ENCODE data around the gene ENOX1. TPM values are rescaled to one million over a fixed set of nuclear protein-coding genes. Genes with fewer than 3 reads are reported as not detected.

ENOX1 gene
- total RNA-seq, 4 donors from 2014 or later: 0.25 to 0.52 (median 0.33) TPM

GRCh38 chr13:43291287-43292060, 495.3 kb downstream of the ENOX1 start:
- 84% methylated on average over 5 of the region's 5 CpGs for WGBS
- no peaks in the 10 kb centered on the region for H3K9me3 ChIP-seq
- DNase-seq (ENCODE audit: low spot score in 2 of 2): no peak
- H3K36me3 ChIP-seq: no peaks in the 10 kb centered on the region
- H3K4me1 ChIP-seq: no peaks in the 10 kb centered on the region
- H3K27me3 ChIP-seq: no peaks in the 10 kb centered on the region
- no peak overlapping the region for H3K27ac ChIP-seq
- H3K4me3 ChIP-seq: no peak overlapping the region
- TF ChIP-seq POLR2A (IDR thresholded peaks at IDR 0.05) (no peak), CTCF (IDR thresholded peaks at IDR 0.05) (no peak), EP300 (IDR thresholded peaks at IDR 0.05) (no peak), POLR2AphosphoS5 (IDR thresholded peaks at IDR 0.05) (no peak)

GRCh38 chr13:43289470-43290255, 497.1 kb downstream of the ENOX1 start:
- no peaks in the 10 kb centered on the region for H3K36me3 ChIP-seq
- TF ChIP-seq EP300 (IDR thresholded peaks at IDR 0.05) (no peak), POLR2A (IDR thresholded peaks at IDR 0.05) (no peak), CTCF (IDR thresholded peaks at IDR 0.05) (no peak), POLR2AphosphoS5 (IDR thresholded peaks at IDR 0.05) (no peak)
- WGBS: 62% methylated on average over 6 of the region's 6 CpGs
- no peak overlapping the region for H3K4me3 ChIP-seq
- H3K27me3 ChIP-seq: no peaks in the 10 kb centered on the region
- H3K9me3 ChIP-seq: no peaks in the 10 kb centered on the region
- DNase-seq (ENCODE audit: low spot score in 2 of 2): no peak
- no peaks in the 10 kb centered on the region for H3K4me1 ChIP-seq
- no peak overlapping the region for H3K27ac ChIP-seq

DNA sequence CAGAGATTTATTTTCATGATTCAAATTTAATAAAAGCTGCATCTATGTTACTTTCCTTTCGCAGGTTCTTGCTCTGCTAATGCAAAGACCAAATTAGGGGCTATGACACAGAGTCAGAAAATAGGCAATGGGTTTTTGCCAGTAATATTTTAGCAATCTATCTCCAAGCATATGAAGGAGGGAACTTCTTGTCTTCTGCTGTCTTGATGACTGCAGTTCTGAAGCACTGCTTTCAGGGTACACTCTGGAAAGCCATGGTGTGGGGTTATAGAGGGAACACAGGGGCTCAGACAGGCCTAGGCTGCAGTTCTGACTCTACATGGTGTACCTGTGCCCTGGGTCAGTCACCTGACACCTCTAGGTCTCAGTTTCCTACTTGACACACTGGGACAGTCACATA, 500.0 kb downstream of the ENOX1 start:
- Histone ChIP-seq H3K27ac (no peak overlapping the region), H3K27me3 (no peaks in the 10 kb centered on the region), H3K9me3 (no peaks in the 10 kb centered on the region), H3K36me3 (no peaks in the 10 kb centered on the region), H3K4me3 (no peak overlapping the region), H3K4me1 (no peaks in the 10 kb centered on the region)
- no peak for DNase-seq (ENCODE audit: low spot score in 2 of 2)
- TF ChIP-seq POLR2AphosphoS5 (IDR thresholded peaks at IDR 0.05) (no peak), EP300 (IDR thresholded peaks at IDR 0.05) (no peak), POLR2A (IDR thresholded peaks at IDR 0.05) (no peak), CTCF (IDR thresholded peaks at IDR 0.05) (no peak)
- WGBS: 100% methylated on average over 1 of the region's 1 CpG

GRCh38 chr13:43285933-43286597, 500.7 kb downstream of the ENOX1 start:
- Histone ChIP-seq H3K9me3 (no peaks in the 10 kb centered on the region), H3K4me1 (no peaks in the 10 kb centered on the region), H3K27me3 (no peaks in the 10 kb centered on the region), H3K36me3 (no peaks in the 10 kb centered on the region), H3K27ac (no peak overlapping the region), H3K4me3 (no peak overlapping the region)
- WGBS: 57% methylated on average over 7 of the region's 7 CpGs
- TF ChIP-seq EP300 (IDR thresholded peaks at IDR 0.05) (no peak), POLR2A (IDR thresholded peaks at IDR 0.05) (no peak), POLR2AphosphoS5 (IDR thresholded peaks at IDR 0.05) (no peak), CTCF (IDR thresholded peaks at IDR 0.05) (no peak)
- no peak for DNase-seq (ENCODE audit: low spot score in 2 of 2)

DNA sequence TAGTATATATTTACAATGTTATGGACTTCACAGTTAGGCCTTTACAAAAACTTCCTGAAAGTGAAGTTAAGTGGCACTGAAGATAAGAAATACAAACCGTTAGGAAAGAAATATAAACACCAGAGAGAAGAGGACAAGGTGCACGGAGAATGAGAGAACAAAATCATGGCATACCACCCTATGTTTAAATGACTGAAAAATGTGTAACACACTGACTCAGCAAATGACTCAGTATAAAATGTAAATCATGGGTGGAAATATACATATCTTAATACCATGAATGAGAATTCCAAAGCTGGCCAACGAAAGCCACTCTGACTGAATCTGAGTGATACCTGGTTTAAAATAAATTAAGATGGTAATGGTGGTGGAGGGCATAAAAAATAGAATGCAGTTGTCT, 502.6 kb downstream of the ENOX1 start:
- H3K36me3 ChIP-seq: no peaks in the 10 kb centered on the region
- TF ChIP-seq EP300 (IDR thresholded peaks at IDR 0.05): no peak
- no peak for TF ChIP-seq POLR2A (IDR thresholded peaks at IDR 0.05)
- TF ChIP-seq POLR2AphosphoS5 (IDR thresholded peaks at IDR 0.05): no peak
- no peaks in the 10 kb centered on the region for H3K27me3 ChIP-seq
- no peak for DNase-seq (ENCODE audit: low spot score in 2 of 2)
- 82% methylated on average over 3 of the region's 3 CpGs for WGBS
- no peaks in the 10 kb centered on the region for H3K9me3 ChIP-seq
- no peak overlapping the region for H3K4me3 ChIP-seq
- no peak overlapping the region for H3K27ac ChIP-seq
- no peaks in the 10 kb centered on the region for H3K4me1 ChIP-seq
